HEK293T (cell line): ENCODE measurements around the gene KLK13.

Experiments
- CTCF ChIA-PET: fragments of 350-600 bp; formaldehyde crosslinking; extraction: SDS; loops from one replicate; lab custom pipeline; 2021; ENCODE audit warnings: antibody characterized with exemption, inconsistent platforms; lab: Yijun Ruan, JAX
- POLR2A ChIA-PET: fragments of 350-600 bp; formaldehyde crosslinking; extraction: SDS; loops from one replicate; lab custom pipeline; 2020; ENCODE audit warnings: antibody characterized with exemption, inconsistent platforms; lab: Yijun Ruan, JAX
- DNase-seq: peaks from one replicate; pipeline ENCODE4 v3.0.0; 2012; ENCODE audit warnings: mixed read lengths; ENCODE audit errors: extremely low spot score
- ARNT ChIP-seq: fragments of 450-650 bp; IDR thresholded peaks from 2 replicates; pipeline ENCODE4 v1.6.1; 2017; ENCODE audit warnings: mild to moderate bottlenecking
- BHLHE40 ChIP-seq: fragments of 450-650 bp; IDR thresholded peaks from 2 replicates; pipeline ENCODE4 v1.6.1; 2016; ENCODE audit warnings: mild to moderate bottlenecking, moderate library complexity, borderline replicate concordance
- CTBP1 ChIP-seq: fragments of 450-650 bp; IDR thresholded peaks from 2 replicates; pipeline ENCODE4 v1.6.1; 2016; ENCODE audit warnings: borderline replicate concordance
- ELF4 ChIP-seq: fragments of 450-650 bp; IDR thresholded peaks from 2 replicates; pipeline ENCODE4 v1.6.1; 2017; ENCODE audit warnings: antibody characterized with exemption
- FOXA1 ChIP-seq: fragments of 450-650 bp; IDR thresholded peaks from 2 replicates; pipeline ENCODE4 v1.6.1; 2016; ENCODE audit warnings: mild to moderate bottlenecking
- FOXK2 ChIP-seq: fragments of 450-650 bp; IDR thresholded peaks from 2 replicates; pipeline ENCODE4 v1.6.1; 2016; ENCODE audit warnings: mild to moderate bottlenecking
- FOXM1 ChIP-seq: fragments of 450-650 bp; IDR thresholded peaks from 2 replicates; pipeline ENCODE4 v1.6.1; 2017; ENCODE audit warnings: mild to moderate bottlenecking, borderline replicate concordance
- HDGF ChIP-seq: fragments of 450-650 bp; IDR thresholded peaks from 2 replicates; pipeline ENCODE4 v1.6.1; 2017; ENCODE audit warnings: antibody characterized with exemption, borderline replicate concordance
- L3MBTL2 ChIP-seq: fragments of 450-650 bp; conservative IDR thresholded peaks from 2 replicates; pipeline ENCODE4 v1.6.1; 2016; ENCODE audit warnings: mild to moderate bottlenecking
- LEF1 ChIP-seq: fragments of 450-650 bp; IDR thresholded peaks from 2 replicates; pipeline ENCODE4 v1.6.1; 2017; ENCODE audit warnings: mild to moderate bottlenecking, borderline replicate concordance
- NFRKB ChIP-seq: fragments of 450-650 bp; IDR thresholded peaks from 2 replicates; pipeline ENCODE4 v1.6.1; 2016; ENCODE audit warnings: mild to moderate bottlenecking, moderate library complexity
- SP1 ChIP-seq: fragments of 450-650 bp; IDR thresholded peaks from 2 replicates; pipeline ENCODE4 v1.6.1; 2017
- SUZ12 ChIP-seq: fragments of 450-650 bp; IDR thresholded peaks from 2 replicates; pipeline ENCODE4 v1.6.1; 2016; ENCODE audit warnings: mild to moderate bottlenecking
- TARDBP ChIP-seq: fragments of 450-650 bp; IDR thresholded peaks from 2 replicates; pipeline ENCODE4 v1.6.1; 2016
- ZNF384 ChIP-seq: fragments of 450-650 bp; IDR thresholded peaks from 2 replicates; pipeline ENCODE4 v1.6.1; 2016
- TF ChIP-seq, protein P1 (sequence below): fragments of 450-650 bp; IDR thresholded peaks from 2 replicates; pipeline ENCODE4 v1.6.1; 2016

The KLK13 gene

DNA sequence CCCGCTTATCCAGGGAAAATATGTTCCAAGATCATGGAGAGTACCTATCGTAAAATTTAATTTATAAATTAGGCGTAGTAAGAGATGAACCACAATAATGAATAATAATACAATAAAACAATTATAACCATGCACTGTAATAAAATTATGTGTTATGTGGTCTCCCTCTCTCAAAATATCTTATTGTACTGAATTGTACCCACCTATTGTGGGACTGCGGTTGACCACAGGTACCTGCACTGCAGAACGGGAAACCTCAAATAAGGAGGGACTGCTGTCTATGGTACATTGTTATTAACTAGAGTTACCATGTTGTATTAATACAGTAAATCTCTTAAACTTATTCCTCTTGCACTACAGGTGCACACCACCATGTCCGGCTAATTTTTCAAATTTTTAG lies 24.7 kb downstream of the KLK13 start:
- ChIA-PET POLR2A (no interaction called here), CTCF (no interaction called here)
- no peak for TF ChIP-seq SP1
- no peak for TF ChIP-seq NFRKB
- no peak for TF ChIP-seq BHLHE40
- no peak for TF ChIP-seq TARDBP
- no peak for DNase-seq

DNA sequence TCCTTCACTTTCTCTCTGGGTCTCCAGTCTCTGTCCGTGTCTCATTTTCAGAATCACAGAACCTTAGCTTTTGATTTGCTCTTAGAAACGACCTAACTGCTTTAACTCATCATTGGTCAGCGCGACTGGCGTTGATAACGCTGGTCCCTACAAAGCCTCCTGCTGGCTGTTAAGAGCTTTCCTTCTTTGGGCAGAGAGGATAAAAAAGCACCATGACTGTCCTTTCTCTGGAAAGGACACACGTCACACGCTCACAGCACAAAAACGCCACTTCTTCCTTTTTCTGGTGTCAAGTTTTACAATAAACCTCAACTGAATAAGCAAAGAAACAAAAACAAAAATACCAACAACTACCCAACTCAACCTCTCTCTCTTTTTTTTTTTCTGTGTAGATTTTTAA lies 28.4 kb downstream of the KLK13 start:
- no peak for DNase-seq
- POLR2A ChIA-PET: no interaction called here
- TF ChIP-seq NFRKB: no peak
- no peak for TF ChIP-seq FOXK2
- TF ChIP-seq HDGF: no peak
- no peak for TF ChIP-seq ARNT
- TF ChIP-seq ELF4: no peak
- no peak for TF ChIP-seq SUZ12
- no peak for TF ChIP-seq LEF1
- TF ChIP-seq TARDBP: no peak
- TF ChIP-seq, protein P1, sequence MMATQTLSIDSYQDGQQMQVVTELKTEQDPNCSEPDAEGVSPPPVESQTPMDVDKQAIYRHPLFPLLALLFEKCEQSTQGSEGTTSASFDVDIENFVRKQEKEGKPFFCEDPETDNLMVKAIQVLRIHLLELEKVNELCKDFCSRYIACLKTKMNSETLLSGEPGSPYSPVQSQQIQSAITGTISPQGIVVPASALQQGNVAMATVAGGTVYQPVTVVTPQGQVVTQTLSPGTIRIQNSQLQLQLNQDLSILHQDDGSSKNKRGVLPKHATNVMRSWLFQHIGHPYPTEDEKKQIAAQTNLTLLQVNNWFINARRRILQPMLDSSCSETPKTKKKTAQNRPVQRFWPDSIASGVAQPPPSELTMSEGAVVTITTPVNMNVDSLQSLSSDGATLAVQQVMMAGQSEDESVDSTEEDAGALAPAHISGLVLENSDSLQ: no peak
- no peak for TF ChIP-seq L3MBTL2
- TF ChIP-seq ZNF384: no peak
- TF ChIP-seq CTBP1: no peak
- no peak for TF ChIP-seq FOXA1
- no peak for TF ChIP-seq SP1
- no peak for TF ChIP-seq BHLHE40
- TF ChIP-seq FOXM1: no peak
- CTCF ChIA-PET: interaction anchor here (0.9 kb wide), 1 partner anchor 15 kb away, joined by 3 read pairs; no protein-coding TSS in a partner anchor

DNA sequence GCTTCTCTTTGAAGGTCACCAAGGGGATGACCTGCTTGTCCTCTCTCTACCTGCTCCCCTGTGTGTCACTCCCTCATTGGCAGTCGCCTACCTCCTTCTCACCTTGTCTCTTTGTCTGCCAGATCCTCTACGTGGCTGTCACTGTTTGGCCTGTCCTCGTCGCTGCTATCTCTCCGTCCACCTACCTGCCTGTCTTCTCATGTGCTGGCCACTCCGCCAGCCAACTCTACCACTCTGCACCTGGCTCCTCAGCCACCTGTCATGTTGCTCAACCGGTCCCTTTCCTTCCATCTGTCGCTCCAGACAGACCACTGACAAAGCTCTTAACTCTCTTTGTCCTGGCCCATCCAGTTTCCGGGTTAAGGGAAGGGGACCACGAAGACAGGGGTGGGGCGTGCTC lies 30.2 kb downstream of the KLK13 start, which contains the start of gene KLK12:
TSS of gene KLK12 (minus strand) at position 299 of the 400 bp plus-strand sequence. CDS start 381 bp downstream, outside the sequence.
- ChIA-PET POLR2A (no interaction called here), CTCF (no interaction called here)
- DNase-seq: no peak
- TF ChIP-seq BHLHE40: no peak
- no peak for TF ChIP-seq TARDBP
- no peak for TF ChIP-seq L3MBTL2
- no peak for TF ChIP-seq SP1
- TF ChIP-seq NFRKB: no peak
- TF ChIP-seq ZNF384: no peak
- TF ChIP-seq, protein P1: no peak
- TF ChIP-seq FOXK2: no peak
- TF ChIP-seq LEF1: no peak
- TF ChIP-seq SUZ12: no peak
- TF ChIP-seq CTBP1: no peak
- TF ChIP-seq HDGF: no peak
- TF ChIP-seq FOXM1: no peak
- TF ChIP-seq FOXA1: no peak

DNA sequence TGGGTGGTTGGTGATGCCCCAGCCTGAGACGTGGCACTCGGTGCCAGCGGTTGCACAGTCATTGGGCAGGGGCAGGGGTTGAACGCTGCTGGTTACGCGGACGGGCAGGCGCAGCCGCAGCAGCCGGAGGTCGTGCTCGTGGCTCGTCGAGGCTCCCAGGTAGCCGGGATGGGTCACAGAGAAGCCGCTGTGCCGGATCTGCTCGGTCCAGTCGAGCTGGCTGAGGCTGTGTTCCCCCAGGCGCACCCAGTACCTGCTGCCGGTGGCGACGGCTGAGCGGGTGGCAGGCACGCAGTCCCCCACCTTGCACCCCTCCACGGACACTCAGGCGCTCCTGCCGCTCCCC lies 33.0 kb downstream of the KLK13 start:
- ChIA-PET CTCF (no interaction called here), POLR2A (no interaction called here)
- DNase-seq: no peak
- TF ChIP-seq FOXA1 (no peak), ELF4 (no peak), FOXM1 (no peak), NFRKB (no peak), L3MBTL2 (no peak), CTBP1 (no peak), TARDBP (no peak), HDGF (no peak), SP1 (no peak), LEF1 (no peak)
- TF ChIP-seq, protein P1: no peak

DNA sequence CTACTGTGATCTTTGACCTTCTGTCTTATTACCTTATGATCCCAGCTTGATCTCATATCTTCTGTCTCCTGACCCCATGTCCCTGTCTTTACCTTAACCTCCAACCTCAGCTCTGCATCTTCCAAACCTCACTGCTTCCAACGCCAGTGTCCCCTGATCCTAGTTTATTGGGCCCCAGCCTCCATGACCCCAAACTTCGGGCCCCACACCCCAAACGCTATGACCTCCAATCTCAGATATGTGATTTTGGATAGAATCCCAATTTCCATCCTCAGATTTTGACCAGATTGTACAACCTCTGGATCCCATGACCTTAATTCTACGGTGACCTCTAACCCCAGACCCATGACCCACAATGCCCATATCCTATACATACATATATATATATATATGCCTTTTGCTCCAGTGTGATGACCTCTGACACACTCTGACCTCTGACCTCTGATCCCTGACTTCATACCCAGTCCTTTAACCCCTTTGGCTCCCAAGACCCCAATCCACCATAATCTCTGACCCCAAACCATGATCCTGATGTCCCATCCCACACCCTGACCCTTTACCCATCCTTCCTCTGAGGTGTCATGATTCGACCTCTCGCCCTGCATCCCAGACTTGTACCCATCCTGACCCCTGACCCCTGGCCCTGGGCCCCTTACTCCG lies 33.5 kb downstream of the KLK13 start:
- TF ChIP-seq LEF1 (no peak), FOXK2 (no peak), SP1 (no peak), HDGF (no peak), L3MBTL2 (no peak)
- TF ChIP-seq, protein P1: no peak
- ChIA-PET POLR2A (no interaction called here), CTCF (no interaction called here)
- DNase-seq: no peak

DNA sequence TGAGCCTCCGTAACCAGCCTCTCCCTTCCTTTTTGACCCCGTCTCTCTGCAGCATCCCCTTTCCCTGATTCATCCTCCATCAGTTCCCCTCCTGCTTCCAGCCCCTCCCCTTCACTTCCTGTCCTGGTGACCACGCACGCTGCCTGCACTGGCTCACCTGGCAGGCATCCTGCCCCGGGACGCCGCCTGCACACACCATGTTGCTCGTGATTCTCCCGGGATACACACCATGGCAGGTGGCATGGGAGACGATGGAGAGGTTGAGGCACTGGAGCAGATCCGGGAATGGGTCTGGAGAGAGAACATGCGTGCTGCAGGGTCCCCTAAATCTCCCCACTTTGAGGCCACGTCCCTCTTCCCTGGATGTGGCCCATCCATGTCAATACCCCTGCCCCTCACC lies 34.3 kb downstream of the KLK13 start:
- TF ChIP-seq NFRKB (no peak), FOXM1 (no peak), HDGF (no peak), SP1 (no peak), LEF1 (no peak), FOXA1 (no peak), BHLHE40 (no peak), ELF4 (no peak), TARDBP (no peak), ARNT (no peak), SUZ12 (no peak), L3MBTL2 (no peak)
- TF ChIP-seq, protein P1: no peak
- no peak for DNase-seq
- CTCF ChIA-PET: no interaction called here
- POLR2A ChIA-PET: no interaction called here
